22Rv1 (cell line): ENCODE results near the gene C1orf87.

Experiments used
- H3K27ac ChIP-seq: fragments of 450-650 bp; 2 replicates; pipeline ENCODE4 v1.5.1; 2017
- CTCF ChIP-seq: fragments of 450-650 bp; IDR thresholded peaks from 2 replicates; pipeline ENCODE4 v1.5.1; 2017; ENCODE audit warnings: mild to moderate bottlenecking
- ZFX ChIP-seq: fragments of 450-650 bp; IDR thresholded peaks from 2 replicates; pipeline ENCODE4 v1.6.1; 2017; ENCODE audit warnings: antibody characterized with exemption, borderline replicate concordance

C1orf87 gene

GRCh38 chr1:60073605-60074278 is at the start of gene C1orf87:
C1orf87 (minus strand) TSS chr1:60073770; CDS start chr1:60072643, 1,127 bp downstream.
- H3K27ac ChIP-seq, result no peak within 1 kb of the TSS
- TF ChIP-seq ZFX, result no peak
- no peak for TF ChIP-seq CTCF

GRCh38 chr1:60118085-60118484 is 44.5 kb upstream of the C1orf87 start:
- TF ChIP-seq CTCF (no peak), ZFX (no peak)
- no peak overlapping the region for H3K27ac ChIP-seq

- TF ChIP-seq ZFX (no peak), CTCF (no peak)
- no peak overlapping the region for H3K27ac ChIP-seq
Measured at GRCh38 chr1:60114745-60115318, 41.3 kb upstream of the C1orf87 start.

- no peak overlapping the region for H3K27ac ChIP-seq
- TF ChIP-seq CTCF (no peak), ZFX (no peak)
Measured at GRCh38 chr1:60113596-60113995, 40.0 kb upstream of the C1orf87 start.

GRCh38 chr1:60113028-60113427 is 39.5 kb upstream of the C1orf87 start:
- no peak for TF ChIP-seq ZFX
- no peak for TF ChIP-seq CTCF
- no peak overlapping the region for H3K27ac ChIP-seq

- no peak for TF ChIP-seq ZFX
- no peak for TF ChIP-seq CTCF
Measured at GRCh38 chr1:60111716-60112115, 38.1 kb upstream of the C1orf87 start.

GRCh38 chr1:60111118-60111517 is 37.5 kb upstream of the C1orf87 start:
- H3K27ac ChIP-seq, result no peak overlapping the region

More at GRCh38 chr1:60111716-60112115, 38.1 kb upstream of the C1orf87 start:
- no peak overlapping the region for H3K27ac ChIP-seq

More at GRCh38 chr1:60111118-60111517, 37.5 kb upstream of the C1orf87 start:
- TF ChIP-seq CTCF (no peak), ZFX (no peak)
